GM19397 (cell line): ENCODE data around the gene CALCB.

Experiments
- ATAC-seq: cut with Tn5 transposase; IDR thresholded peaks from one replicate; pipeline ENCODE4 v1.9.1; 2021; ENCODE audit warnings: mild to moderate bottlenecking, moderate library complexity; ENCODE audit not compliant: unreplicated experiment

Gene CALCB

DNA sequence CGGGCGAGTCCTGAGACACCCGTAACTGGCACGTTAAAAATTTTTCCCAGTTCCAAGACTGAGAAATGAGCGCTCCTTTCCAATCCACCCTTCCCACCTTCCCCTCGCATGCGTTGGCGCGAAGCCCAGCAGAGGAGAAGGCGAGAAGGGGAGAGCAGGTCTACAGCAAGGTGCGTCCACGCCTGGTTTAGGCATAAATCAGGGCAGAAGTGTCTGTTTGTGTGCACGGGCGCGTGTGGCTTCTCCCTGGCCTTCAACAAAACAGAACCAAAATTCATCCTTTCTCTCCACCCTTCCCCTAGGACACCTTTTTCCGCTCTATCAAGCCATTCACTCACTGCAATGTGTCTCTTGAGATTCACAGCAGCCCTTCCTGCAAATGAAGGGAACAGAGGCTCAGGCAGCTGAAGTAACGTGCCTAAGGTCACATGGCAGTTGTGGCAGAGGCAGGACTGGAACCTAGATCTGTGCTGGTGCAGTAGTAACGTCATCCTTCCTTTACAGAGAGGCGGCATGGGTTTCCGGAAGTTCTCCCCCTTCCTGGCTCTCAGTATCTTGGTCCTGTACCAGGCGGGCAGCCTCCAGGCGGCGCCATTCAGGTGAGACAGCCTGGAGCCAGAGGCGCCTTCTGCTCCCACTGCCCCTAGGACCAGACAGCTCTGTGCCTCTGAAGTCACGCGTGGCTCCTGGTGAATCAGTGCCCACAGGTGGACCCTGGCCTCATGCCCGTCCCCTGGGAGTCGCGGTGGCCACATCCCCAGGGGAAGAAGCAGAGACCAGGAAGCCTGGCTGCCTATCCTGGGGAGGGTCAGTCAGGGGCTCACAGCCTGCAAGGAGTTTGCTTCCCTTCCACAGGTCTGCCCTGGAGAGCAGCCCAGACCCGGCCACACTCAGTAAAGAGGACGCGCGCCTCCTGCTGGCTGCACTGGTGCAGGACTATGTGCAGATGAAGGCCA is 1.1 kb downstream of the CALCB start:
- peak; percentile 90 for ATAC-seq

DNA sequence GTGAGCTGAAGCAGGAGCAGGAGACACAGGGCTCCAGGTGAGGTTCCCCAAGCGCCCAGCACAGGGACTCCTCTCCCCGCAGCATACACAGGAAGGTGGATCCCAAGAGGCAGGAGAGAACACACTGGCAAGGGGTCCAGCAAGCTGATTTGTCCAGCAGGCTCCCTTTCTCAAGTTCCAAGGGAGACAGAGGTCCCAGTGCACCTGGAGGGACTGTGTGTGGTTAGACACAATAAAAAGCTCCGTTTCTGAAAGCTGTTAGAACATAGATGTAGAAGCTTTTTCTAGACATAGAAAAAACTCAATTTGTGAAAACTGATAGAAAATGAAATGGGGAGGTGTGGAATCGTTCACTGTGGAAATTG is 1.8 kb downstream of the CALCB start:
- no peak for ATAC-seq

DNA sequence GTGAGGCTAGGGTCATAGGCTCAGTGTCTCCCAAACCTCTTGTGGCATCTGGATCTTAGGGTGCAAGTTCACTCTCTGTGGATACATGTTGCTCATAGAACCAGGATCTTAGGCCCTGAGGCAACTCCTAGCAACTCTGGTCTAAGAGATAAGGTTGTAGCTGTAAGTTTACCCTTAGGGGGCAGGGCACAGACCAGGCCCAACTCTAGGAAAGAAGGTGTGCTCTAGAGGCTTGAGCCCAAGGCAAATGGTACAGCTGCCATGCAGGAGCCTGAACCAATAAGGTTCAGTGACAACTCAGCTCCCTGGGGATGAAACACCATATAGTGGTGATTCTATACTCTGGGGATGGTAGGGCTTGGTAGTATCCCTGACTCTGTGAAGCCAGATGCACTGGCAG is 17.8 kb downstream of the CALCB start:
- no peak for ATAC-seq

DNA sequence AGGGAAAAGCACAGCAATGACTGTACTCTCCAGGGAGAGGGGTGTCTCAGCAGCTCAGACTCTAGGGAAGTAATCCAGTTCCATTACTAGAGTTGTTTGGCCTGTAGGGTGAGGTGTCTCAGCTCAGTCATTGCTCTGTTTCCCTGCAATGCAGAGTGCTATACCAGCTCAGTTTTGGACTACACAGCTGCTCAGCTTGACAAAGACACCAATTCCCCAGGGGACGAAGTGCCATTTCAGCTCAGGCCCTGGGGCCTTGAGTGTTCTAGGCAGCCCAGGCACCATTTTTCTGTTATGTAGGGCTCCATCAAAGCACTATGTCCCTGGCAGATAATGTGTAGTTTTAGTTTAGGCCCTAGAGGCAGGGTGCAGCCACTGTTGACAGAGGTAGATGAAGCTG is 18.2 kb downstream of the CALCB start:
- ATAC-seq, result no peak

DNA sequence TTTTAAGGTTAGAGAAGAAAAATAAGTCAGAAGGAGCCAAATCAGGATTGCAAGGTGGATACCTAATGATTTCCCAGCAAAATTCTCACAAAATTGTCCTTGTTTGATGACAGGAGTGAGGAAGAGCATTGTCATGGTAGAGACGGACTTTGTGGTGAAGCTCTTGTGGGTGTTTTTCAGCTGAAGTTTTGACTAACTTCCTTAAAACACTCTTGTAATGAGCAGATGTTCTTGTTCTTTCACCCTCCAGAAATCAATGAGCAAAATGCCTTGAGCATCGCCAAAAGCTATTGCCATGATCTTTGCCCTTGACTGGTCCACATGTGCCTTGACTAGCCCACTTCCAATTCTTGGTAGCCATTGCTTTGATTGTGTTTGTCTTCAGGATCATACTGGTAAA is 20.0 kb downstream of the CALCB start:
- ATAC-seq, result no peak

DNA sequence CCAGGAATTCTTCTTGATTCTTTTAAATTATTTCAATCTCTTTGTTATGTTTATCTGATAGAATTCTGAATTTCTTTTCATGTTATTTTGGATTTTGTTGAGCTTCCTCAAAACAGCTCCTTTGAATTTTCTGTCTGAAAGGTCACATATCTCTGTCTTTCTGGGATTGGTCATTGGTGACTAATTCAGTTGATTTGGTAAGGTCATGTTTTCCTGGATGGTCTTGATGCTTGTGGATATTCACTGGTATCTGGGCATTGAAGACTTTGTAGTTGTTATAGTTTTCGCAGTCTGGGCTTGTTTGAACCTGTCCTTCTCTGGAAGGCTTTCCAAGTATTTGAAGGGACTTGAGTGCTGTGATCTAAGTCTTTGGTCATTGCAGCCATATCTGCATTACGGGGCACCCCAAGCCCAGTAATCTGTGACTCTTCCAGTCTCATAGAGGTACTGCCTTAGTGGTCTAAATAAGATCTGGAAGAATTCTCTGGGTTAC is 22.4 kb downstream of the CALCB start:
- no peak for ATAC-seq

DNA sequence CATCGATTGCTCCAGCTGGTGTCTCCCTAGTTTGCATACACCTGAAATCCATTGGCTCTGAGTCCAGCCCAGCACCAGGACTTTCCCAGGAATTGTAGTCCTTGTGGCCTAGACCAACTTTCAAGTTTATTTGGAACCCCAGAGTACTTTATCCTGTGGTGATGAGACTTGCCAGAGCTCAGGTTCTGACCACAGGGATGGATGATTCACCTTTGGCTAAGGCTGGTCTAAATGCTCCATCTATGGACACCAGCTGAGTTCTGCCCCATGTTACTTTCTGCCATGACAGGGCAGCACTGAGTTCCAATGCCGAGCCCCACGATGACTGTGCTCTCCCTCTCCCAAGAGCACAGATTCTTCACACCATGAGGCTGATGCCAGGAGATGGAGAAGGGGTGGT is 24.0 kb downstream of the CALCB start:
- ATAC-seq, result no peak

DNA sequence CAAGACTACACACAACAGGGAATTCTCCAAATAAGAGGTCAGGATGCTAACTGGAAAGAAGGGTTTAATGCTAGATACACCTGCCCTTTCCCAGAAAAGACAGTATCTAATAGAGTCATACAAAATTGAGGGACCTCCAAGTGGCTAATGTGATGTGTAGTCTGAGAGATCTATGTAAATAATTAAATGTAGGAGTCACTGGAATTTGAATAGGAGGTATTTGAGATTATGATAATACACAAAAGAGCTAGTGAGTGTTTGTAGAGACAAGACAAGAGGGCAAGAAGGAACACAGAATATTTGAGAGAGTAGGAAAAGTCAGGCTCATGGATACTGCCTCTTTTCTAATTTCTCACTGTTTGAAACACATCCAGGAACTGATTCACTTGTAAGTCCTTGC is 25.9 kb downstream of the CALCB start:
- no peak for ATAC-seq

DNA sequence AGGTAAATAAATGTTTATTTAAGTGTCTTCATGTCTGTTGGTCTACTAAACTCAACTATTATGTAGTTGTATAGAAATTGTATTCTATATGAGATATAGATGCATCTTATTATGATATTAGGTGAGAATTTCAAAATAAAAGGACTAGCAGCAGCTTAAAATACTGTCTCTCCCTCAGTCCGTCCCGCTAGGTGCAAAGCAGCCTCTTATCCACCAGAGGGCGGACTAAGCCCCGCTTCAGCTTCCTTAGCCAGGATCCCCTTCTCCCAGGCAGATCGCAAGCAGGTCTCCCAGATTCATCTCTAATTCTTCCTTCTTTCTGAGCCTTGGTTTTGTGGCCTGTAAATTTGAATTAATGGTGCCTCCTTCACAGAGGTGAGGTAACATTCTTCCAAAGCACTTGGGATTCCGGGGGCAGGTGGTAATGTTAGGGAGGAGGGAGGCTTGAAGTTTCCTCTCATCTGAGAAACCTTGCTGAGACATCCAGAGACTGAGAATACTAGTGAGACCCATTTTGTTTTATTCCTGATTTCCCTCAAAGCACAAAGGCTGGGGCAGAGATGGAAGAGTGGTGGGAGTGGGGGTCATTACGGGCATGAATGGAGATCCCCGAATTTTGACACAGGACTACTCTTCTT is 27.8 kb downstream of the CALCB start:
- ATAC-seq, result peak; percentile 83

DNA sequence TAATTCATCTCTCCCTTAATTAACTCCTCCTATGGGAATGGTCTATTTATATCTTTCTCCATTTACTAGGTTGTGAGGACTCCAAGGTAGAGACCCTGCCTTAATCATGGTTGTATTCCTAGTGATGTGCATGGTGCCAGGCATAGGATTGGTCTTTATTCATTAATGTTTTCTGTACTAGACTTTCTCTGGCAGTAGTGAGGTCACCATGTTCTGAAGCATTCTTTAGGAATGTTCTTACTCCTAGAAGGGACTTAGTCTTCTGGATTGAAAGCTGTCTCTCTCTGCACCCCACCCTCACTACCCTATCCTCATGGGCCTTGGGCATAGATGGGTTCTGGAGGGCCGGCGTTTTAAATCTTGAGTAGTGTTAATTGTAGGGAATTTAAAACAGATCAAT is 30.8 kb downstream of the CALCB start:
- no peak for ATAC-seq

DNA sequence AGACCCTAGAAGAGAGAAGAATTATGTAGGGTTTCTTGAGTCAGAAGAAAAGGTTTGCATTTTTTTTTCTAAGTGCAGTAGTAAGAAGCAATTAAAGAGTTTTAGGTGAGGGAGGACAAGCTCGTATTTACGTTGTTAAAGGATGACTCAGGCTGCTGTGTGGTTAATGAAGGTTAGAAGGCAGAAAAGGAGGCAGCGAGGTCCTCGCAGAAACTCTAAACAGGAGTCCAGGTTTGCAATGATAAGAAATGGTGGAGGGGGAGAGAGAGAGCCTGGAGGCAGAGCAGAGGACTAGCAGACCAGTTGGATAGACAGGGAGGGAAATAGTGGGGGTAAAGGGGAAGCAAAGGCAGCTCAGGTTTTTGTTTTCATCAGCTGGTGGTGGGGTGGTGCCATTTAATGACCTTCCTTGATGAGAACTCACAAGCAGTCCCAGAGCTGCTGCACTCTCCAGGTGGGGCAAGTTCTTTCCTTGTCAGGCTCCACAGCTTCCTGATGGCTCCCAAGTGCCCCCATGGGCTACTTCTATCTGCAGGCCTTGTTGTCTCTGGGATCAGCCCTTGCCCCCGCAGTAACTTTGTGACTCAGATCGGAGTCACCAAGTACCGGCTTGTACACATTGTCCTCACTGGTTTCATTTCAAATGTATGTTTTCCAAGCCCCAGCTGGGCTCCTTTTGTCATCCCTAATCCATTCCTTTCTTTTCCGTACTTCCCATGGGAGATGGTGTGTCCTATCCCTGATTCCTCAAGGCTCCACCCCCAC is 33.0 kb downstream of the CALCB start:
- ATAC-seq, result no peak

DNA sequence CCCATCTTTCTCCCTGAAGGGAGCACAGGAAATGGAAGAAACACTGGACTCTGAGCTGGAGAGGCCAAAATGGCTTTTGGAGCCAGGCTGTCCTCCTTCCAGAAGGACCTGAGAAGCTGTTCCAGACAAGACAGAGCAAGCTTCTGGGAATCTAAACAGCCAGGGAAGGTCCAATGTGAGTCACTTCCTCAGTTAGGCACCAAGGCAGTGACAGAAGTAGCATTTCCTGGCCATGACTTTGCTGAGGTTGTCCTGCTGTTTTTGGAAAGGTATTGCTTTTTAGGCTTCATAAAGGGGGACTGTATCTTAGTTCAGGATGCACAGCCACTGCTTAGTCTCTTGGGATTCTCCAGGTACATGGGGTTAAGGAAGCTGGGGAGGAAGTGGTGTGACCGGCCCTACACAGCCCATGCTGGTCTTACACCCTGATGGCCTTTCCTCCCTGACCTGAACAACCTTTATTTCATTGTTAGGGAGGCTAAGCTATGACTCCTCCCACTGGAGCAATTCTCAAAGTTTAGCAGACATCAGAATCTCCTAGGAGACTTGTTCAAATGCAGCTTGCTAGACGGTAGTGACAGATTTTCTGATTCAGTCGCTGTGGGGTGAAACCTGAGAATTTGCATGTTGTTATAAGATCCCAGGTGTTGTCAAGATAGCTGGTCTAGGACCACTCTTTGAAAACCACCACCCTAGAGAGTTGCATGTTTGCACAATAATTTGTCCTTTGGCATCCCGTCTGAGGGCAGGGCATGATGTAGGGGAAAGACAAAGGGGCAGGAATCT is 34.5 kb downstream of the CALCB start:
- peak; percentile 66 for ATAC-seq

DNA sequence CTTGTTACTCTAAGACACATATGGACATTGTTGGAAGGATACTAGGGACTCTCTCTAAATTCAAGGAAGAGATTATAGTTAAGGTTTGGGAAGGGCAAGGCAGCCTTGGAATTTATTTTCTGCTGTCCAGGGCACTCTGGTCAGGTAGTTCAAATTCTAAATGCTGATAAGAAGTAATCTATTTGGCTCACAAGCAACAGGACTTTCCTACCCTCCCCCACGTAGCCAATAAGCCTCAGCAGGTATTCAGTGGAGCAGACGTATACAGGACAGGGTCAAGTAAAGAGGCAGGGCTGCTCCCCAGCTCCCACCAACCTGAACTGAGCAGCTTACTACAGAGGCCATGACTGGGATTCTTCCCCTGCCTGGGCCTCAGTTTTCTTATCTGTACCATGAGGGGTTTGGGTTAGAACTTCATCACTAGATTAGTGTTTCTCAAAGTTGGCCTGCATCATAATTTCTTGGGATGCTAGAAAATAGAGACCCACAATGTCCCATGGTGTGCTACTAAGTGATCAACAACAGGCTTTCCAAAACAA is 35.3 kb downstream of the CALCB start:
- ATAC-seq, result no peak

DNA sequence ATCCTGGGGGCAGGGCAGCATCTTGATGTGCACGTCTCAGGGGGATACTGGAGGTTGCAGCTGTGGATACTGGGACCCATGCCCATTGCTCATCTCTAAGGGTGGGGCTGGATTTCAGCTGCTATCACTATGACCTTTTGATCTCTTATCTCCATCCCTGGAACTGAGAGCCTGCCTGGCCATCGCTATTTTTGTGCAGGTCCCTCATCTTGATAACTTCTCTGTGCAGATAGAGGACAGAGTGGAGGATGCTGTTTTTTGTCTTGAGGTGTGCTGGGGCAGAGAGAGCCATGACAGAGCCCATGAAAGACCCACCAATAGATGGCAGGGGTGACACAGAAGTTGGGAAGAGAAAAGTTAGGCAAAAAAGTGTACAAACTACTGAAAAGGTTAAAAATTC is 36.2 kb downstream of the CALCB start:
- no peak for ATAC-seq

DNA sequence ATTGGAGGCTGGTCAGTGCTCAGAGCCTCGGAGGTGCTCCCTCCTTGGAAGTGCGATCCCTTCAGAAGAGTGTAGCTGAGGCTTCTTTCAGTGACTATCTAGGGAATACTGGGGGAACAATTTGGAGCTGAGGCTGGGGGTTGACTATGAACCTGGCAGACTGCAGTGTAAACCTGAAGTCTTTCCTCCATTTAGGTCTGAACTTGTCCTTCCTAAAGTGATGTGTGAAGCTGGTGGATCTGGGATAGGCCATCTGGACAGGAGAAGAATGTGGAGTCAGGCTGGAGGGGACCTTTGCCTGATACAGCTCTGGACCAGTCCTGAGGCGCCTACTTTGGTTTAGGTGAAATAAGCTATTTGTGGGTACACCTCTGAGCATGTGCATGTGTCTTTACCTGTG is 37.8 kb downstream of the CALCB start:
- no peak for ATAC-seq

DNA sequence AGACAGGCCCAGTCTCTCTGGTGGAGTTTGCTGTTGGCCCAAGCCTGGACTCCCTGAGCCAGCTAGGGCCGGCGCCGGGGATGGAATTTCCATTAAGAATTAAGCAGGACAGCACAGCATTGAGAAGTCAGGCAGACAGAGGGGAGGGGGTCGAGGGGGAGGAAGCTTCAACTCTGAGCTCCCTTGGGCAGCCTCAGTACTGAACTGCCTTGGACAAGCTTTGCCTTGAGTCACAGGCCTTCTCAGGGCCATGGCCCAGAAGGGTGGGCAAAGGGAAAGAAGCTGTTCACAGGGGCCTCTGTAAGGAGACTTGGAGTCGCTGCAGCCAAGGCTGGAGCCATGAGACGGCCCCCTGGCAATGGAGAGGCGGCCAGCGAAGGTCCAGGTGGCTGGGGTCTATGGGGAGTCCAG is 38.7 kb downstream of the CALCB start:
- ATAC-seq, result no peak

DNA sequence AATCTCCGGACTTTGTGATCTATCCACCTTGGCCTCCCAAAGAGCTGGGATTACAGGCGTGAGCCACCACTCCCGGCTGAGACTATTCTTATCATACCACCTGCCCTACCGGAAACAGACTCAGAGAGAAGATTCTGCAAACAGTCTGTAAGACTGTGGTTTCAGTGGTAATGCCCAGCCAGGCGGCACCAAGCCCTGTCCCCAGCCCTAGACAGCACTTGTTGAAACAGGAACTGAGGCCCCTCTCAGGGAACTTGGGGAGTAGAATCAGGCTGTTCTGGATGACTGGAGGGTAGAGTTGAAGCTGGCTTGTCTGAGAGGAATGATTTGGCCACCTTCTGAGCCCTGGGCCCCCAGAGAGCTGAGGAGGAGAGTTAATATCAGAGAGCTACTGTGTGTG is 40.0 kb downstream of the CALCB start:
- peak; percentile 94 for ATAC-seq

DNA sequence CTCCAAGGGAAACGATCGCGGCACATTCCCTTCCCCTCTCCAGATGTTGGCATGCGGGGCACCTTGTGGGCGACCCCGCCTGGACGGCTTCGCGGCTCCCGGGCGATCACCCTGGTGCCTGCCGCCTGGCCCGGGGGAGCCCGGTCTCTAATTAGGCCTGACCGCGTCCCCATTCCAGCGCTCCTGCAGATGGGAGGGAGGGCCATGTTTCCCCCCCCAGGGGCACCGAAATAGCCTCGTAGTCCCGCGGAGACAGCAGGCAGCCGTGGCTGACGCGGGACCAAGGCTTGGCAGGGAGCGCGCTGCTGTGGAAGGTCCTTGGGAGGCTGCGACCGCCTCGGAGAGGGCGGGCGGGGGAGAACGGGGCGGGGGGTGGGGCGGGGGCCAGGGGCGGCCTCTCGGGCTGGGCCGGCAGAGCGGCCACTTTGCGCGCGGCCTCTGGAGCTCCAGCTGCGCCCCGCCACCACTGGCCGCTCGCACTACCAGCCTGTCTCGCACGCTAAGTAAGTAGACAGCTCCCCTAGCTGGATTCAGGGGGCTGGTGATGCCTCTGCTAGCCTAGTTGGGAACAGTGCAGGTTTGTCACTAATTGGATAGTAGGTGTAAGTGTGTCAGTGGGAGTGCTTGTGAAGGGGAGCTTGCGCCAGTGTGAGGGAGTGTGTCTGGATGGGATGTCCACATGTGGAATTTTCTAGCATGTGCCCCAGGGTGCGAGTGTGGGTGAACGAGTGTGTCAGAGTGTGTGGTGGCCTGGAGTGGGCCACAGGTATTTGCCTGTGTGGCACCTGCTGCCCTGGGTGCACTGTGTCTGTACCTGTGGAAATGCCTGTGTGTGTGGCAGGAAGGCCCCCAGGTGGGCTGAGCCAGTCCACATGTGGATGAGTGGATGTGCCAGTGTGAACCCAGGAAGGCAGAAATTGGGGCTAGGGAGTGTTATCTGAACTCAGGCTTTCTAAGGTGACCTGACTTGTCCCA is 41.4 kb downstream of the CALCB start, which contains the start of gene INSC:
Gene INSC, plus strand, starts transcription at position 423 of the 975 bp plus-strand sequence. CDS start 34,252 bp downstream, outside the sequence.
- no peak for ATAC-seq

DNA sequence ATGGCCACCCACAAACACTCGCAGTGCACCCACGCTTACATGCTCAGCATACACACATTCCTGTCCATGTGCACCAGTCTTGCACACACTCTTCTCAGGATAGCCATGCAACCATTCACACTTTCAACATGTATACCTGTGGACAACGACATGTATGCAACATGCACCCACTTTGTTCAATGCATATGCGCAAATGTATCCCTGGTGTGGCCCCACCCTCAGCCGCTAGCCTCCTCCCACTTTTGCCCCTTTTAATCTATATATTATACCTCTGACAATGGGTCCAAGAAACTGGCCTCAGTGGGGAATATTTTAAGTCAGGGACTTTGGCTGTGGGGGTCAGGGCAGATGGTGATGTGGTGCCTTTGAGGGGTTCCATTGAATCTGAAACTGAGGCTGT is 42.3 kb downstream of the CALCB start:
- ATAC-seq, result no peak
